SK-N-SH treated with all-trans-retinoic acid at 6 μM for 48 hours (cell line): Measurements from ENCODE around the gene UBN2.

Experiments
- ATAC-seq: fragments of 200-7000 bp; cut with Tn5 transposase; 3 replicates; pipeline ENCODE4 v1.9.1; 2020; ENCODE audit warnings: mild to moderate bottlenecking, moderate library complexity
- ARNTL ChIP-seq: fragments of 450-650 bp; formaldehyde crosslinking; IDR thresholded peaks from 2 replicates; pipeline ENCODE4 v1.5.0; 2020; ENCODE audit warnings: low read depth, mild to moderate bottlenecking, moderate library complexity, borderline replicate concordance
- BACH2 ChIP-seq: fragments of 250-450 bp; sonication (Bioruptor Pico); IDR thresholded peaks from 2 replicates; pipeline ENCODE4 v1.9.0; 2021; ENCODE audit warnings: mild to moderate bottlenecking, borderline replicate concordance
- CREB5 ChIP-seq: fragments of 250-450 bp; sonication (Bioruptor Pico); IDR thresholded peaks from 2 replicates; pipeline ENCODE4 v1.5.1; 2020; ENCODE audit warnings: low read depth, mild to moderate bottlenecking, moderate library complexity
- CSDC2 ChIP-seq: fragments of 250-450 bp; sonication (Bioruptor Pico); IDR thresholded peaks from 2 replicates; pipeline ENCODE4 v1.5.0; 2020; ENCODE audit warnings: mild to moderate bottlenecking, moderate library complexity
- ESRRG ChIP-seq: fragments of 250-450 bp; sonication (Bioruptor Pico); IDR thresholded peaks from 2 replicates; pipeline ENCODE4 v1.6.1; 2021; ENCODE audit warnings: mild to moderate bottlenecking
- GLIS3 ChIP-seq: fragments of 250-450 bp; sonication (Bioruptor Pico); IDR thresholded peaks from 2 replicates; pipeline ENCODE4 v1.5.0; 2020; ENCODE audit warnings: mild to moderate bottlenecking, moderate library complexity
- ISL1 ChIP-seq: fragments of 250-450 bp; sonication (Bioruptor Pico); IDR thresholded peaks from 2 replicates; pipeline ENCODE4 v2.1.2; 2022; ENCODE audit warnings: mild to moderate bottlenecking, moderate library complexity
- OSR1 ChIP-seq: fragments of 250-450 bp; sonication (Bioruptor Pico); IDR thresholded peaks from 2 replicates; pipeline ENCODE4 v1.8.0; 2022; ENCODE audit warnings: moderate library complexity, mild to moderate bottlenecking, inconsistent platforms
- POU6F1 ChIP-seq: fragments of 250-450 bp; sonication (Bioruptor Pico); IDR thresholded peaks from 2 replicates; pipeline ENCODE4 v1.8.0; 2021; ENCODE audit warnings: low read depth, mild to moderate bottlenecking, moderate library complexity, borderline replicate concordance
- PPARA ChIP-seq: fragments of 250-450 bp; sonication (Bioruptor Pico); IDR thresholded peaks from 2 replicates; pipeline ENCODE4 v1.5.0; 2020; ENCODE audit warnings: mild to moderate bottlenecking, borderline replicate concordance
- RARB ChIP-seq: fragments of 250-450 bp; sonication (Bioruptor Pico); IDR thresholded peaks from 2 replicates; pipeline ENCODE4 v1.8.0; 2021; ENCODE audit warnings: mild to moderate bottlenecking, moderate library complexity
- SNAI2 ChIP-seq: fragments of 250-450 bp; sonication (Bioruptor Pico); IDR thresholded peaks from 2 replicates; pipeline ENCODE4 v1.5.0; 2020; ENCODE audit warnings: mild to moderate bottlenecking, moderate library complexity
- TCF4 ChIP-seq: fragments of 250-450 bp; sonication (Bioruptor Pico); IDR thresholded peaks from 2 replicates; pipeline ENCODE4 v1.8.0; 2021; ENCODE audit warnings: mild to moderate bottlenecking, moderate library complexity, borderline replicate concordance
- TOX ChIP-seq: fragments of 250-450 bp; sonication (Bioruptor Pico); IDR thresholded peaks from 2 replicates; pipeline ENCODE4 v1.8.0; 2021; ENCODE audit warnings: mild to moderate bottlenecking, moderate library complexity, borderline replicate concordance
- ZC3H10 ChIP-seq: fragments of 250-450 bp; sonication (Bioruptor Pico); IDR thresholded peaks from 2 replicates; pipeline ENCODE4 v1.5.1; 2021; ENCODE audit warnings: mild to moderate bottlenecking, moderate library complexity
- ZFP3 ChIP-seq: fragments of 250-450 bp; sonication (Bioruptor Pico); IDR thresholded peaks from 2 replicates; pipeline ENCODE4 v1.5.0; 2020; ENCODE audit warnings: mild to moderate bottlenecking, moderate library complexity
- ZFP30 ChIP-seq: fragments of 450-650 bp; formaldehyde crosslinking; IDR thresholded peaks from 2 replicates; pipeline ENCODE4 v1.5.0; 2022; ENCODE audit warnings: mild to moderate bottlenecking, moderate library complexity
- ZNF565 ChIP-seq: fragments of 450-650 bp; formaldehyde crosslinking; conservative IDR thresholded peaks from 2 replicates; pipeline ENCODE4 v1.5.0; 2020; ENCODE audit warnings: low read depth, mild to moderate bottlenecking, moderate library complexity
- ZNF70 ChIP-seq: fragments of 450-650 bp; formaldehyde crosslinking; IDR thresholded peaks from 2 replicates; pipeline ENCODE4 v1.5.0; 2020; ENCODE audit warnings: mild to moderate bottlenecking, moderate library complexity
- ZNF8 ChIP-seq: fragments of 450-650 bp; formaldehyde crosslinking; IDR thresholded peaks from 2 replicates; pipeline ENCODE4 v1.5.0; 2020; ENCODE audit warnings: mild to moderate bottlenecking, moderate library complexity
- TF ChIP-seq, protein P1 (sequence below): fragments of 250-450 bp; sonication (Bioruptor Pico); IDR thresholded peaks from 2 replicates; pipeline ENCODE4 v1.5.1; 2021; ENCODE audit warnings: mild to moderate bottlenecking, moderate library complexity
- TF ChIP-seq, protein P2 (sequence below): fragments of 250-450 bp; sonication (Bioruptor Pico); IDR thresholded peaks from 2 replicates; pipeline ENCODE4 v1.8.0; 2020; ENCODE audit warnings: mild to moderate bottlenecking, moderate library complexity, borderline replicate concordance

UBN2 gene

DNA sequence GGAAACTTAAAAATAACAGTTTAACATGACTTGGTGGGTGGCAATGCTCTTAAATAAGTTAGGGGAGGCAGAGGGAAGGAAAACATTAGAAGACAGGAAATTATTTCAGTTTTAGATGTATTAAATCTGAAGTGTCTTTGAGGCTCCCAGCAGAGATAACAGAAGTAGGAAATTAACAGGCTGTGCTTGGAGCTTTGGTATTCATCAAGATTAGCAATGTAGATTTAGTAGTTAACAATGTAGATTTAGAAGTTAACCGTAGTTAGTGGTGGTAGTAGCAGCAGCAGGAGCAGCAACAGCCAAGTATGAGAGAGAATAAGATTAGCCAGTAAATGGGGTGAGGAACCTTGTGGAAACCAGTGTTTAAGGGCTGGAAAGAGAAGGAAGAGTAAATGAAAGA lies 48.7 kb upstream of the UBN2 start:
- ATAC-seq, result no peak
- TF ChIP-seq BACH2 (CRISPR knock-in tag), result no peak
- TF ChIP-seq POU6F1 (CRISPR knock-in tag), result no peak
- TF ChIP-seq ZNF565 (CRISPR knock-in tag), result no peak
- no peak for TF ChIP-seq ZFP3 (CRISPR knock-in tag)
- TF ChIP-seq, protein P1, sequence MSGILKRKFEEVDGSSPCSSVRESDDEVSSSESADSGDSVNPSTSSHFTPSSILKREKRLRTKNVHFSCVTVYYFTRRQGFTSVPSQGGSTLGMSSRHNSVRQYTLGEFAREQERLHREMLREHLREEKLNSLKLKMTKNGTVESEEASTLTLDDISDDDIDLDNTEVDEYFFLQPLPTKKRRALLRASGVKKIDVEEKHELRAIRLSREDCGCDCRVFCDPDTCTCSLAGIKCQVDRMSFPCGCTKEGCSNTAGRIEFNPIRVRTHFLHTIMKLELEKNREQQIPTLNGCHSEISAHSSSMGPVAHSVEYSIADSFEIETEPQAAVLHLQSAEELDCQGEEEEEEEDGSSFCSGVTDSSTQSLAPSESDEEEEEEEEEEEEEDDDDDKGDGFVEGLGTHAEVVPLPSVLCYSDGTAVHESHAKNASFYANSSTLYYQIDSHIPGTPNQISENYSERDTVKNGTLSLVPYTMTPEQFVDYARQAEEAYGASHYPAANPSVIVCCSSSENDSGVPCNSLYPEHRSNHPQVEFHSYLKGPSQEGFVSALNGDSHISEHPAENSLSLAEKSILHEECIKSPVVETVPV (CRISPR knock-in tag), result no peak
- no peak for TF ChIP-seq OSR1 (CRISPR knock-in tag)
- no peak for TF ChIP-seq ZC3H10 (CRISPR knock-in tag)
- TF ChIP-seq ARNTL (CRISPR knock-in tag), result no peak
- no peak for TF ChIP-seq CREB5 (CRISPR knock-in tag)
- TF ChIP-seq, protein P2, sequence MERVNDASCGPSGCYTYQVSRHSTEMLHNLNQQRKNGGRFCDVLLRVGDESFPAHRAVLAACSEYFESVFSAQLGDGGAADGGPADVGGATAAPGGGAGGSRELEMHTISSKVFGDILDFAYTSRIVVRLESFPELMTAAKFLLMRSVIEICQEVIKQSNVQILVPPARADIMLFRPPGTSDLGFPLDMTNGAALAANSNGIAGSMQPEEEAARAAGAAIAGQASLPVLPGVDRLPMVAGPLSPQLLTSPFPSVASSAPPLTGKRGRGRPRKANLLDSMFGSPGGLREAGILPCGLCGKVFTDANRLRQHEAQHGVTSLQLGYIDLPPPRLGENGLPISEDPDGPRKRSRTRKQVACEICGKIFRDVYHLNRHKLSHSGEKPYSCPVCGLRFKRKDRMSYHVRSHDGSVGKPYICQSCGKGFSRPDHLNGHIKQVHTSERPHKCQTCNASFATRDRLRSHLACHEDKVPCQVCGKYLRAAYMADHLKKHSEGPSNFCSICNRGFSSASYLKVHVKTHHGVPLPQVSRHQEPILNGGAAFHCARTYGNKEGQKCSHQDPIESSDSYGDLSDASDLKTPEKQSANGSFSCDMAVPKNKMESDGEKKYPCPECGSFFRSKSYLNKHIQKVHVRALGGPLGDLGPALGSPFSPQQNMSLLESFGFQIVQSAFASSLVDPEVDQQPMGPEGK, result no peak
- TF ChIP-seq TCF4 (CRISPR knock-in tag), result no peak
- TF ChIP-seq TOX, result no peak
- no peak for TF ChIP-seq SNAI2 (CRISPR knock-in tag)
- TF ChIP-seq PPARA (CRISPR knock-in tag), result no peak
- TF ChIP-seq GLIS3 (CRISPR knock-in tag), result no peak
- TF ChIP-seq ZNF70 (CRISPR knock-in tag), result no peak
- no peak for TF ChIP-seq ZFP30 (CRISPR knock-in tag)
- TF ChIP-seq ESRRG (CRISPR knock-in tag), result no peak

DNA sequence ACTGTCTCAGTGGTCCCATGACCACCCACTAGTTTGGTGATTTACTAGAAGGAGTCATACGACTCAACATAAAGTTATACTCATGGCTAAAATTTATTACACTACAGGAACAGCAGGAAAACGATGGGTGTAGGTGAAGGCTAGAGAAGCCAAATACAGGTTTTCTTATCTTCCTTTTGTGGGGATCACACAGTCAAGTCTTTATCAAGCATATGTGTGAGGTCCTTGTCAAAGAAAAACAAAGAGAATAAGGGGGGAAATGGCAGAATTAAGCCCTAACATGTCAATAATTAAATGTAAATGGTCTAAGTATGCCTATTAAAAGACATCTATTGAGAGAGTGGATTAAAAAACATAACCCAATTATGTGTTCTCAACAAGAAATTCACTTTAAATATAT lies 47.8 kb upstream of the UBN2 start:
- no peak for TF ChIP-seq SNAI2 (CRISPR knock-in tag)
- TF ChIP-seq ISL1 (CRISPR knock-in tag), result no peak
- no peak for TF ChIP-seq POU6F1 (CRISPR knock-in tag)
- TF ChIP-seq ZFP3 (CRISPR knock-in tag), result no peak
- TF ChIP-seq ZNF70 (CRISPR knock-in tag), result no peak
- TF ChIP-seq OSR1 (CRISPR knock-in tag), result no peak
- TF ChIP-seq, protein P1 (CRISPR knock-in tag), result no peak
- no peak for TF ChIP-seq PPARA (CRISPR knock-in tag)
- TF ChIP-seq ZNF8 (CRISPR knock-in tag), result no peak
- no peak for TF ChIP-seq CSDC2 (CRISPR knock-in tag)
- TF ChIP-seq RARB, result no peak
- TF ChIP-seq ZC3H10 (CRISPR knock-in tag), result no peak
- TF ChIP-seq, all 23 proteins: peak for 0
- ATAC-seq, result no peak
